Activated T-cell treated with anti-CD3 and anti-CD28 coated beads, Interleukin-2, amount 50 U/mL, for 4 hours (primary cell): ENCODE data around the gene MDFI. TPM values are rescaled to one million over a fixed set of nuclear protein-coding genes. Genes with fewer than 3 reads are reported as not detected.

Source experiments
- ATAC-seq, 2 donors: fragments of 200-7000 bp; cut with Tn5 transposase; one replicate each; pipeline ENCODE4 v1.10.0; 2021
- DNase-seq: peaks from one replicate; pipeline ENCODE4 v3.0.0-alpha.2; 2020
- H3K27me3 Mint-ChIP-seq: one replicate; pipeline ENCODE4 v1.8.0; 2021; ENCODE audit warnings: low read depth, mixed read lengths
- H3K36me3 Mint-ChIP-seq: one replicate; pipeline ENCODE4 v1.8.0; 2022; ENCODE audit warnings: mixed read lengths; ENCODE audit not compliant: insufficient read depth
- H3K4me1 Mint-ChIP-seq: one replicate; pipeline ENCODE4 v1.8.0; 2021; ENCODE audit warnings: low read depth, mixed read lengths
- H3K4me3 Mint-ChIP-seq: one replicate; pipeline ENCODE4 v1.8.0; 2021; ENCODE audit warnings: mild to moderate bottlenecking, moderate library complexity, mixed read lengths
- H3K9me3 Mint-ChIP-seq: one replicate; pipeline ENCODE4 v1.8.0; 2021; ENCODE audit warnings: mixed read lengths
- total RNA-seq, 3 donors: library from RNA; stranded (reverse); gene quantifications; one replicate each; pipeline ENCODE4 v1.2.1, GENCODE V29; 2021

The MDFI gene
- total RNA-seq, 3 donors from 2014 or later: 0.49 TPM; not detected in 2

- no peaks in the 10 kb centered on the region for H3K4me1 Mint-ChIP-seq
- ATAC-seq (no peak), DNase-seq (no peak)
- no peaks in the 10 kb centered on the region for H3K9me3 Mint-ChIP-seq
- H3K36me3 Mint-ChIP-seq: peaks cover 3% of the 10 kb centered on the region
- H3K27me3 Mint-ChIP-seq: no peaks in the 10 kb centered on the region
- H3K4me3 Mint-ChIP-seq: no peak overlapping the region
Observed at GRCh38 chr6:41695825-41696224, 57.6 kb downstream of the MDFI start.

- H3K4me1 Mint-ChIP-seq: peaks cover 3% of the 10 kb centered on the region
- DNase-seq (no peak), ATAC-seq (no peak)
- no peaks in the 10 kb centered on the region for H3K9me3 Mint-ChIP-seq
- H3K4me3 Mint-ChIP-seq: no peak overlapping the region
- peaks cover 3% of the 10 kb centered on the region for H3K36me3 Mint-ChIP-seq
- no peaks in the 10 kb centered on the region for H3K27me3 Mint-ChIP-seq
Observed at GRCh38 chr6:41696788-41697187, 58.5 kb downstream of the MDFI start.

DNA sequence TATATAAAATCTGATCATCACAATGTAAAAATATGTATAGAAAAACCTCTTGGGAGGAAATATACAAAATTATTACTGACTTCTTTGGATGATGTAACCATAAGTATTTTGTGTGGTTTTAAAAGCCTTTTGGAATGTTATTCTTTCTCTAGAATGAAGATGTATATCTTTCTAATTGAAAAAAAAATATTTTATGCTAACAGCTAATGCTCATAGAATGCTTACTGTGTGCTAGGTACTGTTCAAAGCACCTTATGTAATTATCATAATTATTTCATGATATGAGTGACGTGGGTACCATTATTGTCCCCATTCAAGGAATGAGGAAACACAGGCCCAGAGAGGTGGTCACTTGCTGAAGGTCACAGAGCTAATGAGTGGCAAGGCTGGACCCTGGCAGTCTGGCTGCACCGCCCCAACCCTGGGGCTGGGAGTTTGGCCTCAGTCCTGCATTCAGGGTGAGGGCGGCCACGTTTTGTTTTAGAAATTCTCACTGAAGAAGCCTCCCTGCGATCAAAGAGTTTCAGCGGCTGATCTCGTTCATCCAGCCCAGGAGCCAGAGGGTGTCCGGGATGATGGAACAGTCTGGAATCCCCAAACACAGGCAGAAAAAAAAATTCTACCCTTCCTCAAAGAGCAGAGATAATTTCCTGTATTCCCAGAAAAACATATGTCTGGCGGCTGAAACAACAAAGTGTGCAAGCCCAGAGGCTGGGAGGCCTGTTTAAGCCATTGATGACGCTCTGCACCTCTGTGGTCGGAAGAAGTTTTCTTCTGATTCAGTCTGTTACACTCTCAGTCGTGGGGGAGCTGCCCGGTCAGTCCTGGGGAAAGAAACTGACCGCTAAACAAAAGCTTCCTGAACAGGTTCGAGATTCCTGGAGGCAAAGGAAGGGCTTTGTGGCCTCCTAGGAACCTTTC lies 59.9 kb downstream of the MDFI start:
- Mint-ChIP-seq H3K4me1 (peaks cover 3% of the 10 kb centered on the region), H3K36me3 (peaks cover 3% of the 10 kb centered on the region), H3K27me3 (no peaks in the 10 kb centered on the region), H3K9me3 (no peaks in the 10 kb centered on the region), H3K4me3 (no peak overlapping the region)
- no peak for ATAC-seq
- DNase-seq: no peak

- Mint-ChIP-seq H3K4me1 (peaks cover 3% of the 10 kb centered on the region), H3K36me3 (peaks cover 3% of the 10 kb centered on the region), H3K9me3 (no peaks in the 10 kb centered on the region), H3K27me3 (no peaks in the 10 kb centered on the region), H3K4me3 (no peak overlapping the region)
- DNase-seq: no peak
- no peak for ATAC-seq
Observed at GRCh38 chr6:41699063-41699462, 60.8 kb downstream of the MDFI start.

DNA sequence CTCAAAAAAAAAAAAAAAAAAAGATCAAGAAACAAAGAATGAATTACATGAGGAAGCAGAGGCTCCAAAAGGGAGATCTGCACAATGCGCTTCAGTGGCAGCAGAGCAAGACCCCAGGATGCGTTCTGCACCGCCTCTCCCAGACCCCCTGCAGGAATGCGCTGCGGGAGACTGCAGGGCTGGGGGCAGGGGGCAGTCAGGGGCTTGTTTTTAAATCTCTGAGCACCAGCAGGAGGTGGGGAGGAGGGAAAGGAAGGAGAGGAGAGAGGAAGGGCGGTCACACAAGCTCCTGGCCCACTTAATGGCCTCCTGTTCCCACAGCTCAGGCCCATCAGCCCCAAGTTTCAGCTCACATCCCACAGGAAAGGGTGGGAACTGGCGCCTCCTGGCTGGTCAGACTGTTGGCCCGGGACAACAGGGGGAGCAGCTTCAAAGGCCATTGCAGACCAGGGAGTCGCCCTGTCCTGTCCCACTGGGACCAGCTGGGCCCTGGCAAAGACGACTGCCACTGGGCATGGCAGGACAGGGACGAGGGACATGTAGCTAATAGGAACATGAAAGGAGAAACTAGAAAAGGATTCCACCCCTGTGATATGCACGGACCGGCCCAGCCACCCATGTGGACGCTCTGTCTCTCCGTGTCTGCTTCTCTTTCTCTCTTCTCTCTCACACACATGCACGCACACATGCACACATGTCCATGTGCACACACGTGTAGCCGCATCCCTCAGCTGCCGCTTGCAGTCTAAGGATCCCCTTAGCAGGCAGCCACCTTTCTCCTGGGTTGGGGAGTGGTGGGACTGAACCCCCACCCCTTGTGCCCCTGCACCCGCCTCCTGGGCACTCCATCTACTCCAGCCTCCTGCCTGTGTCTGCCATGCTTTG lies 62.4 kb downstream of the MDFI start:
- Mint-ChIP-seq H3K36me3 (peaks cover 3% of the 10 kb centered on the region), H3K4me1 (peaks cover 12% of the 10 kb centered on the region)

GRCh38 chr6:41702089-41702745 lies 63.9 kb downstream of the MDFI start:
- no peak for ATAC-seq
- Mint-ChIP-seq H3K27me3 (no peaks in the 10 kb centered on the region), H3K4me3 (no peak overlapping the region), H3K4me1 (peaks cover 27% of the 10 kb centered on the region), H3K9me3 (no peaks in the 10 kb centered on the region), H3K36me3 (peaks cover 3% of the 10 kb centered on the region)
- no peak for DNase-seq

More for the DNA sequence above, 62.4 kb downstream of the MDFI start:
- Mint-ChIP-seq H3K9me3 (no peaks in the 10 kb centered on the region), H3K27me3 (no peaks in the 10 kb centered on the region), H3K4me3 (no peak overlapping the region)
- no peak for DNase-seq
- ATAC-seq: no peak

DNA sequence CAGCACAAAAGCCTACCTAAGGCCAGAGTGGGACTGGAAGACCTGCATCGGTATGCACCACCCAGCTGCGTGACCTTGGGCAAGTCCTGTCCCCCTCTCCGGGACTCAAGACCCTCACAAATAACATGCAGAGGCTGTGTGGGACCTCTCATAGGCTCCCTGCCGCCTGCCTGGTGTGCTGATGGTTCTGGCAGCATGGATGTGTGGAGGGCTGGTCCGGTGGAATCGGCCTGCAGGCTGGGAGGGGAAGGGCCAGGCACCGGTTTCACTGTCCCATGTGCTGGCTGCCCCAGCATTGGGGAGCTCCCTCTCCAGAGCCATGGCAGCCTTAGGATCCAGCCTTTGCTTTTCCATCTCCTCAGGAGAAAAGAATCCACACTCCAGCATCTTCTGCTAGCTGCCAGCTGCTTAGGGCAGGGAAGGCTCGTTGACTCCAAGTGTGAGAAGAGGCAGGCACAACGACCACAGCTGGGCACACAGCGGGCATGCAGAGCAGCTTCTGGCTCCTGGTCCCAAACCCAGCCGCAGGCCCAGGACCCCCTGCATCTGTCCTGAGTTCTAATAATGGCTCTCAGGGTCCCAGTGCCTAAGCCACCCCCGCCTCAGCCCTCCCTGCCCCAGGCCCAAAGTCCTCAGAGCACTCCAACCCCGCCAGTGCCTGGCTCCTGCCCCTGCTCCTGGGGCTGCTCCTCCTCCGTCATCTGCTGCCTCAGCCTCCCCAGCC lies 64.7 kb downstream of the MDFI start:
- ATAC-seq: no peak
- Mint-ChIP-seq H3K27me3 (no peaks in the 10 kb centered on the region), H3K36me3 (no peaks in the 10 kb centered on the region)

More for the DNA sequence above, 64.7 kb downstream of the MDFI start:
- H3K9me3 Mint-ChIP-seq: no peaks in the 10 kb centered on the region
- DNase-seq: no peak
- peaks cover 34% of the 10 kb centered on the region for H3K4me1 Mint-ChIP-seq
- no peak overlapping the region for H3K4me3 Mint-ChIP-seq

Other genes with a start within 250 kb of the MDFI start
- gene FOXP4, start 92.1 kb upstream of the MDFI start, total RNA-seq: 10 to 100 TPM; 23.0 to 38.6 (median 28.2) TPM
- 10 to 100 TPM in 2 of 3 donors, 1 to 10 TPM in 1; 7.6 to 15.4 (median 10.8) TPM for gene TFEB, start 97.1 kb downstream of the MDFI start, total RNA-seq
- under 1 TPM; 0.14 to 0.38 (median 0.24) TPM for gene PGC, start 108.9 kb downstream of the MDFI start, total RNA-seq
- gene FRS3, start 141.4 kb downstream of the MDFI start, total RNA-seq: 1 to 10 TPM; 4.7 to 7.4 (median 5.3) TPM
- not detected for gene PRICKLE4, start 142.3 kb downstream of the MDFI start, total RNA-seq
- 100 to 1,000 TPM; 415 to 478 (median 454) TPM for gene TOMM6, start 149.2 kb downstream of the MDFI start, total RNA-seq